ENCODE data around the gene GOSR1. TPM values are rescaled to one million over a fixed set of nuclear protein-coding genes. Genes with fewer than 3 reads are reported as not detected.

GOSR1 gene
- total RNA-seq, 4 donors from 2014 or later = 36.3 to 70.4 (median 54.7) TPM

DNA sequence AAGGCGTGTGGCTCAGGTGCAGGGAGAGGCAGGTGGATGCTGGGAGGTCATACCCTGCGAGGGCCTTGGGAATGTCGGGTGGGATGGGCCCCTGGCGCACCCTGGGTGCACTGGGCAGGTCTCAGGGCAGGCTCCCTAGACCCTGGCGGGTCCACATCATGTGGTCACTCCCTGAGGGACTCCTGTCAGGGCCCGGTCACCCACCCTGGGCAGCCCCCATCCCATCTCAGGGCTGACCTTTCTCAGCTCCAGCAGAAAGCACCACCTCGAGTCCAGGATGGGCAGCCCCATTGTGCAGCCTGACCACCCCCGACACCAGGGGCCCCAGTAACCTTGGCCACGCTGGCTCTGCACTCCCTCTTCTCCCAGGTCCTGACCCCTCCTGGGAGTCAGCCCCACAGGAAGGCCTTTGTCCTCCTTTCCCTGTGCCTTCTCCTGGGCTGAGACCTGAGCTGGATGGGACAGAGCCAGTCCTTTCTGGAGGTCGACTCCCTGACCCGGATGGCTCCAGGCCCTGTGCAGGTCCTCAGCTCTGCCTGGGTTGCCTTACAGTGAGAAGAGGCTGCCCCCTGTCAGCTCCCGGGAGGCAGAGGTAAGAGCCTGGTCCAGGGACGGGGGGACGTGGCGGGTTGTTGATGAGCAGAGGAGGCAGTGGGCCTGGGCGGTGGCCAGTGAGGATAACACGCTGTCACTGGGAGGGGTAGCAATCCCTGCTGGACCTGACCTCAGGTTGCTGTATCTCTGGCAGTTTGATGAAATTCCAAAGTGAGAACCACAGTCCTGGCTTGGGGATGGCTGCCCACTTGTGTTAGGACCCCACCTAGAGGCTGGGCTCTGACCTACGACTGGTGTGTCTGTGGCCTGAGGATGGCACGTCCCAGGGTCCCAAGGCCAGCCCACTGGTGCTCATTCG lies 77.9 kb downstream of the GOSR1 start:
- H3K4me3 ChIP-seq (replicated peaks in 1 of 3) = no peak overlapping the region
- no peaks in the 10 kb centered on the region for H3K9me3 ChIP-seq
- 79 to 81% methylated on average over 15 to 20 of the region's 20 CpGs for WGBS, 2 donors
- DNase-seq = no peak
- H3K4me1 ChIP-seq = no peaks in the 10 kb centered on the region
- no peak for TF ChIP-seq CTCF (IDR thresholded peaks at IDR 0.05)
- no peak for TF ChIP-seq POLR2A (IDR thresholded peaks at IDR 0.05)
- no peak overlapping the region for H3K27ac ChIP-seq
- H3K27me3 ChIP-seq = no peaks in the 10 kb centered on the region
- no peaks in the 10 kb centered on the region for H3K36me3 ChIP-seq
- intact Hi-C loops (cut with DNase I) = no loop called here

- no peaks in the 10 kb centered on the region for H3K27me3 ChIP-seq
- TF ChIP-seq POLR2A (IDR thresholded peaks at IDR 0.05) = no peak
- TF ChIP-seq CTCF (IDR thresholded peaks at IDR 0.05) = no peak
- WGBS, 2 donors = 88 to 92% methylated on average over 5 of the region's 5 CpGs
- H3K4me1 ChIP-seq = no peaks in the 10 kb centered on the region
- no peak for DNase-seq
- intact Hi-C loops (cut with DNase I) = no loop called here
- no peaks in the 10 kb centered on the region for H3K9me3 ChIP-seq
- H3K36me3 ChIP-seq = no peaks in the 10 kb centered on the region
- H3K4me3 ChIP-seq (replicated peaks in 1 of 3) = no peak overlapping the region
- H3K27ac ChIP-seq = no peak overlapping the region
These were observed 78.7 kb downstream of the GOSR1 start for GRCh38 chr17:30555942-30556341.

GRCh38 chr17:30556374-30557332 lies 79.4 kb downstream of the GOSR1 start:
- Histone ChIP-seq H3K27me3 (no peaks in the 10 kb centered on the region), H3K9me3 (no peaks in the 10 kb centered on the region), H3K4me3 (replicated peaks in 1 of 3) (no peak overlapping the region), H3K27ac (no peak overlapping the region), H3K36me3 (no peaks in the 10 kb centered on the region), H3K4me1 (no peaks in the 10 kb centered on the region)
- TF ChIP-seq CTCF (IDR thresholded peaks at IDR 0.05) (no peak), POLR2A (IDR thresholded peaks at IDR 0.05) (no peak)
- WGBS, 2 donors = 83 to 87% methylated on average over 20 to 22 of the region's 26 CpGs
- intact Hi-C loops (cut with DNase I) = no loop called here
- no peak for DNase-seq

GRCh38 chr17:30557916-30558685 lies 80.9 kb downstream of the GOSR1 start:
- no peak for DNase-seq
- H3K36me3 ChIP-seq = no peaks in the 10 kb centered on the region
- no peaks in the 10 kb centered on the region for H3K9me3 ChIP-seq
- no peak overlapping the region for H3K4me3 ChIP-seq (replicated peaks in 1 of 3)
- intact Hi-C loops (cut with DNase I) = no loop called here
- no peaks in the 10 kb centered on the region for H3K4me1 ChIP-seq
- TF ChIP-seq CTCF (IDR thresholded peaks at IDR 0.05) = no peak
- TF ChIP-seq POLR2A (IDR thresholded peaks at IDR 0.05) = no peak
- 76 to 79% methylated on average over 6 to 8 of the region's 8 CpGs for WGBS, 2 donors
- H3K27ac ChIP-seq = no peak overlapping the region
- H3K27me3 ChIP-seq = no peaks in the 10 kb centered on the region

Measured in thyroid gland (tissue), 4 donors.